Esophagus squamous epithelium (tissue), 4 donors: ENCODE results near the gene CLDN1.

Experiments
- CTCF ChIP-seq, 6 experiments: fragments of 450-650 bp in 4 of 6; fragments of 200-600 bp in 2 of 6; sonication (generic) in 2 of 6; IDR thresholded peaks; one replicate each; pipeline ENCODE4 v1.5.1; 2016 to 2019; ENCODE audit warnings: antibody characterized with exemption in 6 of 6, mild to moderate bottlenecking in 4 of 6, moderate library complexity in 4 of 6
- POLR2A ChIP-seq, 4 donors: fragments of 450-650 bp; IDR thresholded peaks; one replicate each; pipeline ENCODE4 v1.6.1; 2017; ENCODE audit warnings: antibody characterized with exemption in 4 of 4, mild to moderate bottlenecking in 4 of 4, moderate library complexity in 3 of 4

GRCh38 chr3:190279690-190280089 is 42.6 kb downstream of the CLDN1 start:
- no peak for TF ChIP-seq CTCF (IDR thresholded peaks at IDR 0.05)
- no peak for TF ChIP-seq POLR2A (IDR thresholded peaks at IDR 0.05)
